ENCODE results near the gene ATE1. TPM values are rescaled to one million over a fixed set of nuclear protein-coding genes. Genes with fewer than 3 reads are reported as not detected.

The ATE1 gene
- total RNA-seq, 2 donors from 2014 or later: 25.6 to 32.4 TPM

DNA sequence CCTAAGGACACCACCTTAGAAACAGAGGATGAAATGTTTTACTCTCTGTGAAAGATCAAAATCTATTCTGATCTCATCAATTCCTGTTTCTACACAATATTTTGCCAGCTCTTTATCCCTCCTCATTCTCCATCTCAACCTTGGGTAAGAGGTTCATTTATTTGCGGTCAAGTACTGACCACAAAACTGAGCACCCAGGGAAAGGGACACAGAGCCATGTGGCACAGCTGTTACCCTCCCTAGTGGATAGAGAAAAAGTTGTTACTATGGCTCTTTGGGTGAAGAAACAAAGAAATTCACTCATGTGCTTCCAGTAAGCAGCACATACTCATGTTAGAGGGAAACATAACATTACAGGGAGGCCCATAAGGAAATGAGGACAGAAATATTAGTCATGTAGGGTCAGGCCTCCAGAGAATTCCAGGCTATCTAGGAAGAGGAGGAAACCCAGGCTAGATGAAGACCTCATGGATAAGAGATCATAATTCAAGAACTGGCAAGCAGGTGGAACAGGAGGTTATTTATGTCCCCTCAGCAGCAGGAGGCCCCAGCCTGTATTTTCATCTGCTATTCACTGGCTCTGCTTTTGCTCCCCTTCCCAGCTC lies 114.5 kb downstream of the ATE1 start:
- intact Hi-C loops (cut with DNase I): no loop called here

DNA sequence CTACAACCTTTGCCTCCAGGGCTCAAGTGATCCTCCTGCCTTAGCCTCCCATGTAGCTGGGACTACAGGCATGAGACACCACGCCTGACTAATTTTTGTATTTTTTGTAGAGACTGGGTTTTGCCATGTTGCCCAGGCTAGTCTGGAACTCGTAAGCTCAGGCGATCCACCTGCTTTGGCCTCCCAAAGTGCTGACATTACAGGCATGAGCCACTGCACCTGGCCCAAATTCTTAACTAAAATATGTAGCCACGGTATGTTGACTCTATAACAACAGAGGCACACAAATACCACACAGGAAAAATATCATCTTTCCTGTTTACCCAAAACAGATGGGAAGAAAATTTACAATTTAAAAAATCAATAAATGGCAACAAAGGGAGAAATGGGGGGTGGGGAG lies 115.8 kb downstream of the ATE1 start:
- DNase-seq (ENCODE audit: low spot score): no peak
- intact Hi-C loops (cut with DNase I): no loop called here

More for the DNA sequence above, 114.5 kb downstream of the ATE1 start:
- DNase-seq (ENCODE audit: low spot score): no peak

DNA sequence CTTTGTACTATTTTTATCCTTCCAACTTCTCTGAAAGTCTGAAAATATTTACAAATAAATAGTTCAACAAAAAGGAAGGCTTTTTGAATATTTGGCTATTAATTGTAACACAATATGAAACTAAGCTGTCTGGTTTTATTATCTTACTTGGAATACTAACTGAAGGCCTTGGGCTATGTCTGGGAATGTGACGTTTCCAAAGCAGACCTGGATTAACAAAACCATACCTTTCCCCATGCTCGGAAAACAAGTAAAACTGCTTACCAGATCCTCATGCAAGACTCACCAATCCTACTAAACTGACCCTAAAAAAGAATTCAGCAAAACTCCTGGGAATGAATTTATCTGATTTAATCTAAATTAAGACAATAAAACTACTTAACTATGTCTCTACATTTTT lies 116.4 kb downstream of the ATE1 start:
- intact Hi-C loops (cut with DNase I): no loop called here

DNA sequence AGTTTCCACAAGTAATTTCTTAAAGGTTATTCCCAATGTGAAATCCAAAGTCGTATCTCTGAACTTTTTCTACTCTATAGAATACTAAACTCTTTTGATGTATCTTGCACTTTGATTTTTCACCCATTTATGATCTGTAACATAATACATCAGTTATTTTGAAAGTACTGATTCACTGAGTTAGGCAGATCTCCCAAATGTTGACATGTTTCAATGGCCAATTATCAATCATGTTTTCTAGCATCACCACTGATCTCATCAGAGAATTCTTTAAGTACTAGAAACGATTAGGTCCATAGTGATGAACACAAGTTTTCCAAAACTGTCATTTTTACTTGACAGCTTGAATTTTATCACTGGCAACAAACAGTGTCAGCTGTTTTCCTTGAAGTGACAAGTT lies 119.0 kb downstream of the ATE1 start:
- intact Hi-C loops (cut with DNase I): no loop called here
- no peak for DNase-seq (ENCODE audit: low spot score)

More for the DNA sequence above, 116.4 kb downstream of the ATE1 start:
- no peak for DNase-seq (ENCODE audit: low spot score)

DNA sequence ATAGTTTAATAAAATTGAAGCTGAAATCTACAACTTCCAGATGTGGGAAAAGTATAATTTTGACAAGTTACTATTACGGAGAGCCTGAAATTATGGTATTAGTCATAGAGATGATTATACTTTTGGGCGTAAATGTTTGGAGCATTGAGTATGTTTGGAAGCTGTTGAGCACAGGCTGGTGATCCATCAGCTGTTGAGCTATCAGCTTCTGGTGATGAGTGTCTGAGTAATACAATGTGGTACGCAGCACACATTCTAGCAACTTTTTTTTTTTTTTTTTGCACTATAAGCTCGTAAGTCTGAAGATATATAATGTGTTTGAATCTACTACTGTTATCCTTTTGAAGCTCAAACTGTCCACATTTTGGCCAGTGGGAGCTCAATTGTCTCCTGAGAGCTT lies 123.4 kb downstream of the ATE1 start:
- intact Hi-C loops (cut with DNase I): no loop called here

DNA sequence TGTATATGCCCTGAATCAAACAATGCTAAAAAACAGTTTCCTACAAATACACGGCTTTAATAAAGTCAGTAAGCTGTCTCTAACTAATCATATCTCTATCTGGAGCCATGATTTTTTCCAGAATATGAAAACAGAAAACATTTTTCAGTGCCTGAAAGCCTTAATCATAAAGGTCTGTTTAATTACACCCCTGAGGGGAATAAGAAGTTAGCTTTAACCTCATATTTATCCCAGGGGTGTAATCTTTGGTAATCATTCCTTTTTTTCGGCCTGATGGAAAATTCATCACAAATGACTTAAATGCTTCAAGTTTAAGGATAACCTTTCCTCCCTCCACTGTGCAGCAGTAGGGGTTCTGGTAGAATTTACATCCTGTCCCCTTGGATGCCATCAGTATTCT lies 124.2 kb downstream of the ATE1 start:
- DNase-seq (ENCODE audit: low spot score): no peak
- intact Hi-C loops (cut with DNase I): no loop called here

More for the DNA sequence above, 123.4 kb downstream of the ATE1 start:
- no peak for DNase-seq (ENCODE audit: low spot score)

DNA sequence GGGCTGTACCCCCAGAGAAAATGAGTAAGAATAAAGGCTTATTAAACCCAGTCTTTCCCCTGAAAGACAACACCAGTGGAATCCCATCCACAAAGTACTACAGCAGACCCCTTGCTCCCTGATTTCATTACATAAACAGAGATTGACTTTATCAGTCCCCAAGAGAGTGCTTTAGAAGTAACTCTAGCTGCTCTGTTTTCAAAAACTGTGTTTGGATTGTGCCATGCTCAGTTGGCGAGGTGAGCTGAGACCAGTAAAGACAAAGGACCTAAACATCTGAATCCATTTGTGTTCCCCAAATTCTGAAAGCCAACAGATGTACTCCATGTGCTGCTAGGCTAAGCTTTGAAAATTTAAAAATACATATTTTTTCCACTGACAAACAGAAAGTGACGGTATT lies 127.0 kb downstream of the ATE1 start:
- no peak for DNase-seq (ENCODE audit: low spot score)
- intact Hi-C loops (cut with DNase I): no loop called here

DNA sequence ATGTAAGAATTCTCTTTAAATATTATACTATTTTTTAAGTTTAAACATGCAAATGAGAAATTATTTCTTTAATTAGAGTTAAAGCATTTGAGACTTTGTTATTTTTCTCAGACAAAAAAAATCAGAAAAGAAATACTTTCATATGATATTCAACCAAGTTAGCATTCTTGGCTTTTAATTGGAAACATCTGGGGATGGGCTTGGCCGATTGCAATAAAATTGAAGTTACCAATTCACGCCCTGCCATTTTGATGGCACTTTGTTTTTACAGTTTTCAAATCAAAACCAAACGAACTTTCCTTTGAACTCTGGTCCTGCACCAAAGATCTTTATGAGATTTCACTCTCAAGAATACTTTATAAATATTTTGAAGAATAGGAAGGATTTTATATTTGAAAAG lies 127.7 kb downstream of the ATE1 start:
- intact Hi-C loops (cut with DNase I): no loop called here
- DNase-seq (ENCODE audit: low spot score): no peak

DNA sequence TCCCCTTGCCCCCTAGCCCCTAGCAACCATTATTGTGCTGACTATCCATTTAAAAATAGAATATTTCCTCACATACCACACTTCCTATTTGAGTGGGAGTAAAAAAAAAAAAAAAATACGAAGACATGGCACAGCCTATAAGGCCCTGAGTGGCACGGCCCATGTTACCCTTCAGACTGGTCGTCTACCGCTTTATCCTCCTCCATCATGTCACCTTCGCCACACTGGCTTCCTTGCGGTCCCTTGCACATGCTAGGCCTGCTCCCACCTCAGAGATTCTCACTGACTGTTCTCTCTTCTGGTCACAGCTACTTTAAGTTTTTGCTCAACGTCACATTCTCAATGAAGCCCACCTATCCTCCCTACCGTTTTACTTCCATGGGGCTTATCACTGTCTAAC lies 130.3 kb downstream of the ATE1 start:
- no peak for DNase-seq (ENCODE audit: low spot score)
- intact Hi-C loops (cut with DNase I): no loop called here

DNA sequence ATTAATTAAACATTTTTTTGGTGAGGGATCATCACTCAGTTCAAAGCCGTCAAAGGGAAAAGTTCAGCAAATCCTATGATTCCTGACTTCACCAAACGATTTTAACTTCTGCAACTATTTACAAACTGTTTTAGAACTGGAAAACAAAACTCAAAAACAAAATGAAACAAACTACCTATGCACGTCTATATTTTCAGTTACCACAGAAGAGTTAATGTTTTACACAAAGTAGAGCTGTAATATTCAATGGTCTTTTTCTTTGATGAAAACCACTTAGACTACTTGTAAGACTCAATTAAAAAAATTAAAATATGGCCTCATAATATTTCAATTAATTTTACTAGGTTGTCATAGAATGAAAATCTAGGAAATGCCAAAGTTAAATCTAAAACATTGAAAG lies 131.5 kb downstream of the ATE1 start:
- intact Hi-C loops (cut with DNase I): no loop called here
- no peak for DNase-seq (ENCODE audit: low spot score)

DNA sequence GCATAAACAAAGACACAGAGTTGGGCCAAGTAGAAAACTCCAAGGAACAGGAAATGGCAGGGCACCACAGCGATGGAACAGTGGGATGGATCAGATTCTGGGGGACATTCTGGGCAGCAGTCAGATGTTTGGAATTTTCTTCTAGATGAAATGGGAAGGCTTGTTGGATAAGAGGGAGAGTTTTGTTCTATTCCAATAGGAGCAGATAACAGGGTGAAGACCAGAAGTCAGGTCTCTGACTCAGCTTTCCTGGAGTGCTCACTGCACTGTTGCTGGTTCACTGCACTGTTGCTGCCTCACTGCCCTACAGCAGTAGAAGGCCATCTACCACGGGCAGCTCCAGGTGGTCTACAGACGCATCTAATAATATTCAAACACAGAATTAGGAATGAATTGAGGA lies 135.6 kb downstream of the ATE1 start:
- intact Hi-C loops (cut with DNase I): no loop called here
- DNase-seq (ENCODE audit: low spot score): no peak

DNA sequence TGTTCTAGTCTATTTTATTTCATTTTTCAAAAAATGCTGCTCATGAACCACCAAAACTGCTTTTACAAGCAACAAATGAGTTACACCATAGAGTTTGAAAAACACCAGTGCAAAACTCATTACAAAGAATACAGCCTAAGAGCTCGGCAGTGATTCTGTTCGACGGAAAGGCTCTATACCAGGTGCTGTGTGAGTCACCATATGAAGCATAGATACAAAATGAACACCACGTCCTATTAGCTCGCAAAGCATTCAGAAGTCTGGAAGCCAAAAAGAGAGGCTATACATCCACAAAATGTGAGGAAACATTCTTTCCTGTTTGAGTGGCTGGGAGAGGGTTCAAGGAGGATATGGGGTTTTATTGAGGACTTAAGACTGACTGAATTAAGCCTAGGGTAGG lies 136.1 kb downstream of the ATE1 start:
- no peak for DNase-seq (ENCODE audit: low spot score)
- intact Hi-C loops (cut with DNase I): no loop called here

DNA sequence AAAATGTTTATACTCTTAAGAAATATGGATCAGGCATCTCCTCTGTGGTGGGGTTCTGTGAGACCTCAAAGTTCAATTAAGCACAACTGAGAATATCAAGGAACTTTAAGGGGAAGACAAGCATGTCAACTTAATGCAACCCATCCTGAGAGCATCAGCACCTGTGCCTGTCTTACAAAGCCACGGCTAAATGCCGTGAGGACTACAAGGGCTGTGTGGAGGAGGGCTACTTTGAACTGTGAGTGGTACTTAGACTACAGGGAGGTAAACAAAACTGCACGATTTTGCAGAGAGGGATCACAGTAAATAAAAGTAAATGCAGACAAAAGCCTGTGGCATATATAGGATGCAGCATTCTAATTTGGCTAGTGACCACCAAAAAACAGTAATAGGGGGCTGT lies 139.1 kb downstream of the ATE1 start:
- no peak for DNase-seq (ENCODE audit: low spot score)
- intact Hi-C loops (cut with DNase I): no loop called here

DNA sequence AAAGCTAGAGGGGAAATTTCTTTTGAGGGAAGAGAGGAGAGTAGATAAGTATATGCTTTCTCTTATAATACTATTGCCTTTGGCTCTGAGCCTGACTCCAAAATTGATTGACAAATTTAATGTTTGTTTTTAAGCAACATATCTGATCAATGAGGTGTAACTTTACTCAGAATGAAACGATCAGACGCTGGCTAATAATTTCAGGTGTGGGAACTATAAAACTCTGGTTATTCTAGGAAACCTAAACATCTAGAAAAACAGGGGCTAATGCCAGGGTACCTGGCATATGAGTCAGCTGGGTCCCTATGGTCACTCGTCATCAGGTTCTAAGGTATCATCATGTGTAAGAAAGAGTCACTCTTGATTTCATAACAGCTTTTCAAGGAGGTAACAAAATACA lies 139.7 kb downstream of the ATE1 start:
- intact Hi-C loops (cut with DNase I): no loop called here
- DNase-seq (ENCODE audit: low spot score): no peak

DNA sequence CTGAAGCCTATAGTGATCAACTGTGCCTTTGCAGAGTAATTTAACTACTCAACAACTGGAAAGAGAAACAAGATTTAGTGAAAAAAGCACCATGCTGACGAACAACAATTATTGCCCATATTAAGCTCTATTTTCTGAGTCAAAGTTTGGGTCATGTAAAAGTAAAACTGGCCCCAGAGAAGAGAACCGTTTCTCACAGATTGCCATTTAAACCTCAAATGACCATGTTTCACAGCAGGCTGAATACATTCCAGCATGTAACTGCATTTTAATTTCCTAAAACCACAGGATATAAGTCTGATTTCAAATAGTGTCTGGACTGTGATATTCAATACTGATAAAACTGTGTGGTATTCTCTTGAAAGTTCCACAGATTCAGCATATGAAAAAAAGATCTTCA lies 140.7 kb downstream of the ATE1 start:
- DNase-seq (ENCODE audit: low spot score): no peak
- intact Hi-C loops (cut with DNase I): no loop called here

DNA sequence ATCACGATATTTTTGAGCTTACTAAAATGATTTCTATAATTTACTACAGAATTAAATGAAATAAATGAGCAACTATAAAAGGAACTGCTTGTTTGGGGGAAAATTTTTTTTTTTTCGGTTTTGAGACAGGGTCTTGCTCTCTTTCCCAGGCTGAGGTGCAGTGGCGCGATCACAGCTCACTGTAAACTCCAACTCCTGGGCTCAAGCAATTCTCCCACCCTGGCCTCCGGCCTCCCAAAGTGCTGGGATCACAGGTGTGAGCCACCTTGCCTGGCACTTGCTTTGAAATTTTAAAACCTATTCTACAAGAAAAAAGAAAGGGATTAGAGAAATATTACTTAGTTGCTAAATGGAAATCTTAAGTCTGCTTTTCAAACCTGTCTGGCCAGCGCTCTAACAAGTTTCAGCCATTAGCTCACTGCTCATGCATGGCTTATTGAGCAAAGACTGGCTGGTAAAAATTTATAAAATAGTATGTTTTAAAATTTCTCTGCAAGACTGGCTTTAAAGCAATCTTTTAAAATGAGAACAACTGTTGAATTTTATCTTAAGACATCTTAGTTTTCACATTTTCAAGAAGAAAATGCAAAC lies 144.0 kb downstream of the ATE1 start:
- DNase-seq (ENCODE audit: low spot score): no peak
- intact Hi-C loops (cut with DNase I): no loop called here

DNA sequence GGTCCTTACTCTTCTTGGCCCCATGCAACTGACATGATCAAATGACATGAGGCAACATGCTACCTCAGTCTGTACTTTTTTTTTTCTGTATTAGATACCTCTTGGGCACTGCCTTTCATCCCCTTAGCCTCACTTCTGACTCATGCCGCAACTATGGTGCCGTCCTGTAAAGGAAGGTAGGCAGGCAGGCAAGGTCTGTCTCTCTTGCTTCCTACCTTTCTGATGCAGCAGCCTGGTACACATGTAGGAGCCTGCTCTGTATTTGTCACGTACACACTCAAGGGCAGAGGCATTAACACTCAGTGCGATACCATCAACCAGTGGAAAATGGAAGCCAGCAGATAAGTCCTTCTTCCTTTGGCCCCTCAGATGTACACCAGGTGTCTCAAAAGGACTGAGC lies 146.7 kb downstream of the ATE1 start:
- intact Hi-C loops (cut with DNase I): no loop called here

DNA sequence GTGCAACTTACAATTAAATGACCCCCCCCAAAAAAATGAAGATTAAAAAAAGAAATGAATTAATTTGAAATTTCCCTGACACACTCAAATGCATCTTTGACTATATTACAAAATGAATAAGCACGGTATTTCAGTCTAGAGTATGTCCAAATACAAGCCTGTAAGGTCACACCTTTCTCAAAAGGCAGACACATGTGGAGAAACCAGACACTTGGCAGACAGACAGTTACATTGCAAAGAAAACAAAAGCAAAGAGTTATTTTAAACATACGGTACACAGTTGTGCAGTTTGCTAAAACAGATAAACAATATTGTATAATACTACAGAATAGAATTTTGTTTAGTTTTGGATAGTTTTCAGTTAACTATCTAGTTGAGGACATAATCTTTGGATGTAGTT lies 153.0 kb downstream of the ATE1 start:
- intact Hi-C loops (cut with DNase I): no loop called here
- DNase-seq (ENCODE audit: low spot score): no peak

More for the DNA sequence above, 146.7 kb downstream of the ATE1 start:
- no peak for DNase-seq (ENCODE audit: low spot score)

DNA sequence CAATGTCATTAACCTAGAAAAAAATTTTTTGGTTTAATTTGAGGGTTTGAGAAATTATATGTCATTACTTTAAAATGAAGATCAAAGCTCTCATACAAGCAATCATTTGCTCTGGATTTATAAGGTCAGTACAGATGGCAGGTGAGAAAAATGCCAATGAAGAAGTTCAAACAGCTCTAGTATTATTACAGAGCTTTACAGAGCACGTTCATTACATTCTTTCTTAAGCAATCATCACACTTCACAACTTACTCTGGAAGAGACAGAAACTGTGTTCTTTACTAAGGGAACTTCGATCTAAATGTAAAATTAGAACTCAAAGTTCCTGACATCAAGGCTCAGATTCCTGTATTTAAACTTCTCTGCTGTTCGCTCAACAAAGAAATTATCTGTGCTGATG lies 153.4 kb downstream of the ATE1 start:
- DNase-seq (ENCODE audit: low spot score): no peak
- intact Hi-C loops (cut with DNase I): no loop called here

DNA sequence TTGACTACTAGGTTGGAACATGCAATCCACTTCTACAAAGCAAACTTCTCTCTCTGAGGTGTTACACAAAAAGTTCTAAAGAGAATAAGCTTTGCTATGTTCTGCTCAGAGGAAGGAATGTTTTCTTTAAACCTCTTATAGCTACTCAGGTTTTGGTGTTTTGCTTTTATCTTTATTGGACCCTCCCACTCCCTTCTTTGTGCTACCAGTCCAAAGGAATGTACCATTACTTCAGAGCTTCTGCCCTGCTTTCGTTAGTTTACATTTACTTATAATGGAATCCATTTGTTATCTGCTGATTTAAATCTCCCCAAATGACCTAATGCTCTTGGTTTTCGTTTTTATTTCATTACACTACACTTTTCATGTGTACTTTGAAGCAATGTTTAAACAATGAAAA lies 154.9 kb downstream of the ATE1 start:
- DNase-seq (ENCODE audit: low spot score): no peak
- intact Hi-C loops (cut with DNase I): no loop called here

DNA sequence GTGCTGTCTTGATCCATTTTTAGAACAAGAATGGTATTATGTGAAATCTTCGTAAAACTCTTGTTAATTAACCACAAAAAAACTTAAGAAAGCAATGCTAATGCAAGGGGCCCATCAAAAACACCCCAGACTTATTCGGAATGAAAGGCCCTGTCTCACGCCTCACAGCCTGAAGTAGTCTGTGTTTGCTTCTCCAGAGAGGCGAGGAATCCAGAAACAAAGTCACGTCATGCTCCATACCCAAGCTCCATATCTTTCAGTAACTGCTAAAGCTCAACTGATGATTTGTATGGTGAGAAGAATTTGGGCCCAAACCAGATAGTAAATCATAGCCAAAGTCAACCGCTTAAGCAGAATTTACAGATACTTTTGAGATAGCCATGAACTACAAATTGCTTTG lies 155.4 kb downstream of the ATE1 start:
- DNase-seq (ENCODE audit: low spot score): no peak
- intact Hi-C loops (cut with DNase I): no loop called here

DNA sequence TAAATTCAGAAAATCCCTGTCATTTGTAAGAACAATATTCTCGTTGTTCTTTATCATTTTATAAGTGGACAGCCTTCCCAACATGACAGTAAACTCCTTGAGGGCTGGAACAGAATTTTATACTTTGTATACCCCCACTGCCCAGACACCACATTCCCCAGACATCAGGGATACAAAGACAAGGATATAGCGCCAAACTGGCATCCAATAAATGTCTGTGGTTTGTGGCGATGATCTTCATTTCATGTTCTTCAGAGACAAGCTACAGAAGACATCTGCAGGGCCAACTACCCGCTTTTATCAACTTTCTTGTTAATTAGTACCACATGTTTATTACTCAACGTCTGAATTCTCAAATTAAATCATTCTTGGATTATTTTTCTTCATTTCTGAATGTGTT lies 155.9 kb downstream of the ATE1 start:
- intact Hi-C loops (cut with DNase I): no loop called here
- DNase-seq (ENCODE audit: low spot score): no peak
